ENCODE measurements around the gene CHKA.

The CHKA gene

DNA sequence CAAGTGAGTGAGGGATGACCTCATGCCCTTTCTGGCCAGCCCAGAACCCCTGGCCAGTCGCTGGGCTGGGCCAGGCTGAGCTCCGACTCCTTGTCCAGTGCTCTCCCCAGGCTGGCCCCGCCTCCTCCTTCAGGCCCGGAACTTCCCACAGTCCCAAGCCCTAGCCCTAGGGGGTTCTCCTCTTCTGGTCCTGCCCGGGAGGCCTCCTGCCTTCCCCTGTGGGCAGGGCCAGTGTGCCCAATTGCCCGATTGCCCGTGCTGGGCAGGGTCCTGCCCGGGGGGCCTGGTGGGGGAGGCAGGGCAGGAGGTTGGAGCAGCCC, 78.2 kb downstream of the CHKA start:
- no peak for TF ChIP-seq TAF1 (IDR thresholded peaks at IDR 0.05; ENCODE audit: low read depth)
- no peak for TF ChIP-seq EGR1 (IDR thresholded peaks at IDR 0.05)
- TF ChIP-seq, protein P1, sequence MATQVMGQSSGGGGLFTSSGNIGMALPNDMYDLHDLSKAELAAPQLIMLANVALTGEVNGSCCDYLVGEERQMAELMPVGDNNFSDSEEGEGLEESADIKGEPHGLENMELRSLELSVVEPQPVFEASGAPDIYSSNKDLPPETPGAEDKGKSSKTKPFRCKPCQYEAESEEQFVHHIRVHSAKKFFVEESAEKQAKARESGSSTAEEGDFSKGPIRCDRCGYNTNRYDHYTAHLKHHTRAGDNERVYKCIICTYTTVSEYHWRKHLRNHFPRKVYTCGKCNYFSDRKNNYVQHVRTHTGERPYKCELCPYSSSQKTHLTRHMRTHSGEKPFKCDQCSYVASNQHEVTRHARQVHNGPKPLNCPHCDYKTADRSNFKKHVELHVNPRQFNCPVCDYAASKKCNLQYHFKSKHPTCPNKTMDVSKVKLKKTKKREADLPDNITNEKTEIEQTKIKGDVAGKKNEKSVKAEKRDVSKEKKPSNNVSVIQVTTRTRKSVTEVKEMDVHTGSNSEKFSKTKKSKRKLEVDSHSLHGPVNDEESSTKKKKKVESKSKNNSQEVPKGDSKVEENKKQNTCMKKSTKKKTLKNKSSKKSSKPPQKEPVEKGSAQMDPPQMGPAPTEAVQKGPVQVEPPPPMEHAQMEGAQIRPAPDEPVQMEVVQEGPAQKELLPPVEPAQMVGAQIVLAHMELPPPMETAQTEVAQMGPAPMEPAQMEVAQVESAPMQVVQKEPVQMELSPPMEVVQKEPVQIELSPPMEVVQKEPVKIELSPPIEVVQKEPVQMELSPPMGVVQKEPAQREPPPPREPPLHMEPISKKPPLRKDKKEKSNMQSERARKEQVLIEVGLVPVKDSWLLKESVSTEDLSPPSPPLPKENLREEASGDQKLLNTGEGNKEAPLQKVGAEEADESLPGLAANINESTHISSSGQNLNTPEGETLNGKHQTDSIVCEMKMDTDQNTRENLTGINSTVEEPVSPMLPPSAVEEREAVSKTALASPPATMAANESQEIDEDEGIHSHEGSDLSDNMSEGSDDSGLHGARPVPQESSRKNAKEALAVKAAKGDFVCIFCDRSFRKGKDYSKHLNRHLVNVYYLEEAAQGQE (IDR thresholded peaks at IDR 0.05; ENCODE audit: low read depth): no peak
- no peak for TF ChIP-seq RAD21 (IDR thresholded peaks at IDR 0.05; ENCODE audit: low read depth)
- TF ChIP-seq YY1 (IDR thresholded peaks at IDR 0.05; ENCODE audit: low read depth): no peak
- TF ChIP-seq, protein P2, sequence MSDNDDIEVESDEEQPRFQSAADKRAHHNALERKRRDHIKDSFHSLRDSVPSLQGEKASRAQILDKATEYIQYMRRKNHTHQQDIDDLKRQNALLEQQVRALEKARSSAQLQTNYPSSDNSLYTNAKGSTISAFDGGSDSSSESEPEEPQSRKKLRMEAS (IDR thresholded peaks at IDR 0.05): no peak
- TF ChIP-seq NFIC (IDR thresholded peaks at IDR 0.05): no peak
- TF ChIP-seq, protein P3, sequence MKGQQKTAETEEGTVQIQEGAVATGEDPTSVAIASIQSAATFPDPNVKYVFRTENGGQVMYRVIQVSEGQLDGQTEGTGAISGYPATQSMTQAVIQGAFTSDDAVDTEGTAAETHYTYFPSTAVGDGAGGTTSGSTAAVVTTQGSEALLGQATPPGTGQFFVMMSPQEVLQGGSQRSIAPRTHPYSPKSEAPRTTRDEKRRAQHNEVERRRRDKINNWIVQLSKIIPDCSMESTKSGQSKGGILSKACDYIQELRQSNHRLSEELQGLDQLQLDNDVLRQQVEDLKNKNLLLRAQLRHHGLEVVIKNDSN (IDR thresholded peaks at IDR 0.05): no peak
- TF ChIP-seq TCF12 (IDR thresholded peaks at IDR 0.05; ENCODE audit: low read depth): no peak
- no peak for TF ChIP-seq TEAD4 (IDR thresholded peaks at IDR 0.05)
- no peak for TF ChIP-seq FOXM1 (IDR thresholded peaks at IDR 0.05; ENCODE audit: borderline replicate concordance, low read depth)
- no peak for TF ChIP-seq EP300 (IDR thresholded peaks at IDR 0.05; ENCODE audit: borderline replicate concordance)
- TF ChIP-seq CEBPB (IDR thresholded peaks at IDR 0.05): no peak
- TF ChIP-seq ZBTB7A (IDR thresholded peaks at IDR 0.05; ENCODE audit: low read depth): no peak
- no peak for TF ChIP-seq CREB1 (IDR thresholded peaks at IDR 0.05; ENCODE audit: low read depth)

DNA sequence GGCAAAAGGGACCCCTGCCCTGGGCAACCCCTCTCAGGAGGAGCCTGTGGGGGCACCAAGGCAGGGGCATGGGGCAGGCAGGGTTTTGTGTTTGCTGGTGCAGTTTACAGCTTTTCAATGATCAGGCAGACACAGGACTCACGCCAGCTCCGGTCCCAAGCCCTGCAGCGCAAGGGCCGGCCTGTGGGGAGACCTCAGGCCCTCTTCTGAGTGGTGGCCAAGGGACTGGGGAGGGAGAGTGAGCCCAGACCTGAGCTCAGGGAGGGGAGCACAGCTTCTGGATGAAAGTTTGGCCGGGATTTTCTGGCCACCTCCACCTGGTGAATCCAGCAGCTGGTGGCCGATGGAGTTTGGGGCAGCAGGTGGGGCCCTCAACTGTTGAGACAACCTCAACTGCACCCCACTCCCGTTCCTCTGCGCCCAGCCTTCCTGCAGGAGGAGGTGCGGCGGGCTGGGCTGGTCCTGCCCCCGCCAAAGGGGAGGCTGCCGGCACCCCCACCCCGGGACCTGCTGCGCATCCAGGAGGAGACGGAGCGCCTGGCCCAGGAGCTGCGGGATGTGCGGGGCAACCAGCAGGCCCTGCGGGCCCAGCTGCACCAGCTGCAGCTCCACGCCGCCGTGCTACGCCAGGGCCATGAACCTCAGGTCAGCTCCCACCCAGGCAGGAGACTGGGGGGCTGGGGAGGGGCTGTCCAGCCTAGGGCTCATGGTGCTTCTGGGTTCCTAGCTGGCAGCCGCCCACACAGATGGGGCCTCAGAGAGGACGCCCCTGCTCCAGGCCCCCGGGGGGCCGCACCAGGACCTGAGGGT, 78.8 kb downstream of the CHKA start:
- TF ChIP-seq CREB1 (IDR thresholded peaks at IDR 0.05; ENCODE audit: low read depth): no peak
- no peak for TF ChIP-seq NFIC (IDR thresholded peaks at IDR 0.05)
- no peak for TF ChIP-seq RAD21 (IDR thresholded peaks at IDR 0.05; ENCODE audit: low read depth)
- no peak for TF ChIP-seq FOXM1 (IDR thresholded peaks at IDR 0.05; ENCODE audit: borderline replicate concordance, low read depth)

GRCh38 chr11:68041617-68042218, 79.5 kb downstream of the CHKA start:
- TF ChIP-seq FOXM1 (IDR thresholded peaks at IDR 0.05; ENCODE audit: borderline replicate concordance, low read depth): no peak
- TF ChIP-seq CREB1 (IDR thresholded peaks at IDR 0.05; ENCODE audit: low read depth): no peak
- TF ChIP-seq, protein P2 (IDR thresholded peaks at IDR 0.05): no peak
- no peak for TF ChIP-seq NFIC (IDR thresholded peaks at IDR 0.05)
- TF ChIP-seq TEAD4 (IDR thresholded peaks at IDR 0.05): no peak
- TF ChIP-seq CEBPB (IDR thresholded peaks at IDR 0.05): no peak
- TF ChIP-seq RAD21 (IDR thresholded peaks at IDR 0.05; ENCODE audit: low read depth): no peak
- TF ChIP-seq, protein P3 (IDR thresholded peaks at IDR 0.05): no peak
- no peak for TF ChIP-seq ZBTB7A (IDR thresholded peaks at IDR 0.05; ENCODE audit: low read depth)
- TF ChIP-seq EP300 (IDR thresholded peaks at IDR 0.05; ENCODE audit: borderline replicate concordance): no peak
- TF ChIP-seq, protein P1 (IDR thresholded peaks at IDR 0.05; ENCODE audit: low read depth): no peak
- TF ChIP-seq TCF12 (IDR thresholded peaks at IDR 0.05; ENCODE audit: low read depth): no peak
- no peak for TF ChIP-seq TAF1 (IDR thresholded peaks at IDR 0.05; ENCODE audit: low read depth)
- TF ChIP-seq YY1 (IDR thresholded peaks at IDR 0.05; ENCODE audit: low read depth): no peak
- TF ChIP-seq EGR1 (IDR thresholded peaks at IDR 0.05): no peak

DNA sequence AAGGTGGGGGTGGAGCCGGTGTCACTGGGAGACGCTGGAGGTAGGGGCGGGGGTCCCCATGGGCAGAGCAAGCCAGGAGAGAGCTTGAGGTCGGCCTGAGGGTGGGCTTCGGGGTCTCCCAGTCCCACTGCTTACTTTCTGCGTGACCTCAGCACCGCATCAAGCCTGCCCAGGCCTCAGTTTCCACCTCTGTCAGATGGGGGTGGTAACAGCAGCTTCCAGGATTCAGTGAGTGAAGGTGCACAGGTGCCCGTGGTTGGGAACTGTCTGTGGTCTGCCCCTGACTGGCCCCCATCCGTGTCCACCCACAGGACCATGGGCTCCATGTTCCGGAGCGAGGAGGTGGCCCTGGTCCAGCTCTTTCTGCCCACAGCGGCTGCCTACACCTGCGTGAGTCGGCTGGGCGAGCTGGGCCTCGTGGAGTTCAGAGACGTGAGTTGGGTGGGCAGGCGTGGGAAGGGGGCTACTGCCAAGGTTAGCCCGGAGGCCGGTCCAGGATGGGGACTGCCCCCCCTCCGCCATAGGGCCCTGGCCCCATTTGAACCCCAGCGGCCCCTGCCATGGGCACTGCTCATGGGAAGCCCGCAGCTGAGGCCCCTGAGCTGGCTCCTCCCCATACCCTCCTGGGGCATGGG, 80.1 kb downstream of the CHKA start:
- TF ChIP-seq, protein P1 (IDR thresholded peaks at IDR 0.05; ENCODE audit: low read depth): no peak
- TF ChIP-seq EP300 (IDR thresholded peaks at IDR 0.05; ENCODE audit: borderline replicate concordance) (no peak), CREB1 (IDR thresholded peaks at IDR 0.05; ENCODE audit: low read depth) (no peak), RAD21 (IDR thresholded peaks at IDR 0.05; ENCODE audit: low read depth) (no peak), EGR1 (IDR thresholded peaks at IDR 0.05) (no peak), CEBPB (IDR thresholded peaks at IDR 0.05) (no peak), TAF1 (IDR thresholded peaks at IDR 0.05; ENCODE audit: low read depth) (no peak), ZBTB7A (IDR thresholded peaks at IDR 0.05; ENCODE audit: low read depth) (no peak), YY1 (IDR thresholded peaks at IDR 0.05; ENCODE audit: low read depth) (no peak), TEAD4 (IDR thresholded peaks at IDR 0.05) (no peak), NFIC (IDR thresholded peaks at IDR 0.05) (no peak)
- TF ChIP-seq, protein P3 (IDR thresholded peaks at IDR 0.05): no peak
- TF ChIP-seq, protein P2 (IDR thresholded peaks at IDR 0.05): no peak
